Measurements from ENCODE around the gene KRT78. TPM values are rescaled to one million over a fixed set of nuclear protein-coding genes. Genes with fewer than 3 reads are reported as not detected.

The KRT78 gene
- total RNA-seq, 1 donor from 2014 or later, result not detected

- Histone ChIP-seq H3K4me1 (peaks cover 19% of the 10 kb centered on the region), H3K9me3 (replicated peaks) (no peaks in the 10 kb centered on the region), H3K27me3 (ENCODE audit: low read depth) (no peaks in the 10 kb centered on the region), H3K27ac (replicated peaks) (no peak overlapping the region), H3K36me3 (no peaks in the 10 kb centered on the region), H3K4me3 (no peak overlapping the region)
- TF ChIP-seq CTCF (IDR thresholded peaks at IDR 0.05; ENCODE audit: borderline replicate concordance), result no peak
- intact Hi-C loops (cut with micrococcal nuclease), result no loop called here
- no peak for DNase-seq
These were observed 18.4 kb upstream of the KRT78 start for GRCh38 chr12:52867152-52867551.

- Histone ChIP-seq H3K4me1 (peaks cover 1% of the 10 kb centered on the region), H3K9me3 (replicated peaks) (no peaks in the 10 kb centered on the region), H3K27ac (replicated peaks) (no peak overlapping the region), H3K36me3 (no peaks in the 10 kb centered on the region), H3K27me3 (ENCODE audit: low read depth) (no peaks in the 10 kb centered on the region), H3K4me3 (no peak overlapping the region)
- TF ChIP-seq CTCF (IDR thresholded peaks at IDR 0.05; ENCODE audit: borderline replicate concordance), result peak; percentile 86
- DNase-seq, result peak; percentile 48
- intact Hi-C loops (cut with micrococcal nuclease), result no loop called here
These were observed 16.5 kb upstream of the KRT78 start for GRCh38 chr12:52865090-52865944.

GRCh38 chr12:52862023-52862422, 13.2 kb upstream of the KRT78 start:
- H3K9me3 ChIP-seq (replicated peaks), result no peaks in the 10 kb centered on the region
- DNase-seq, result no peak
- intact Hi-C loops (cut with micrococcal nuclease), result no loop called here
- no peaks in the 10 kb centered on the region for H3K27me3 ChIP-seq (ENCODE audit: low read depth)
- H3K4me1 ChIP-seq, result peaks cover 4% of the 10 kb centered on the region
- TF ChIP-seq CTCF (IDR thresholded peaks at IDR 0.05; ENCODE audit: borderline replicate concordance), result no peak
- H3K27ac ChIP-seq (replicated peaks), result no peak overlapping the region
- H3K36me3 ChIP-seq, result no peaks in the 10 kb centered on the region
- H3K4me3 ChIP-seq, result no peak overlapping the region

- no peak for TF ChIP-seq CTCF (IDR thresholded peaks at IDR 0.05; ENCODE audit: borderline replicate concordance)
- H3K4me1 ChIP-seq, result peaks cover 4% of the 10 kb centered on the region
- H3K9me3 ChIP-seq (replicated peaks), result no peaks in the 10 kb centered on the region
- H3K4me3 ChIP-seq, result no peak overlapping the region
- intact Hi-C loops (cut with micrococcal nuclease), result no loop called here
- H3K36me3 ChIP-seq, result no peaks in the 10 kb centered on the region
- H3K27me3 ChIP-seq (ENCODE audit: low read depth), result no peaks in the 10 kb centered on the region
- no peak overlapping the region for H3K27ac ChIP-seq (replicated peaks)
- DNase-seq, result no peak
These were observed 12.7 kb upstream of the KRT78 start for GRCh38 chr12:52861511-52861910.

- TF ChIP-seq CTCF (IDR thresholded peaks at IDR 0.05; ENCODE audit: borderline replicate concordance), result no peak
- H3K36me3 ChIP-seq, result no peaks in the 10 kb centered on the region
- H3K27me3 ChIP-seq (ENCODE audit: low read depth), result no peaks in the 10 kb centered on the region
- H3K27ac ChIP-seq (replicated peaks), result no peak overlapping the region
- peaks cover 1% of the 10 kb centered on the region for H3K9me3 ChIP-seq (replicated peaks)
- intact Hi-C loops (cut with micrococcal nuclease), result no loop called here
- H3K4me3 ChIP-seq, result no peak overlapping the region
- no peak for DNase-seq
- peaks cover 4% of the 10 kb centered on the region for H3K4me1 ChIP-seq
These were observed 11.5 kb upstream of the KRT78 start for GRCh38 chr12:52860102-52860823.
